Measurements from ENCODE around the gene ACKR2. TPM values are rescaled to one million over a fixed set of nuclear protein-coding genes. Genes with fewer than 3 reads are reported as not detected.

ACKR2 gene
- polyA plus RNA-seq, 1 of the 3 experiments (the other 2 are of a cell fraction) = 0.10 TPM

DNA sequence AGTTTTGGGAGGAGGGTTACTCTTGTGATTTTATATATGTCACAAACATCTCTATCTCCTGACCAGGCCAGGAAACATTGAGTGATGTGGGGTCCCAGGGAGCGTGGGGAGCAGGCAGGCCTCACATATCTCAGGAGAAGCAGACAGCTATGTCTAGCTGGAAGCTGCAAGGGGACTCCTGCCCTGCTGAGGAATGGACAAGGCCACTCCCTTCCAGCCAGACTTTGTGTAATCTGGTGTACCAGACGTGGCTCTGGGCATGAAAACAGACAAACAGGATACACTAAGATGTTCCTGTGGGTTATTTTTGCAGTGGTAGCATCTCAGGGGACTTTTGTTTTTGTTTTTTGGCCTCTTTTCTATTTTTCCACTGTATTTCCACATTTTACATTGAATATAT lies 43.2 kb downstream of the ACKR2 start:
- H3K27ac ChIP-seq (ENCODE audit: low read depth in 2 of 2, low read length in 1 of 2) = peak overlapping the region in 1 of 2 experiments; percentile 69; a peak in 2 of 4 replicates
- no peaks in the 10 kb centered on the region for H3K36me3 ChIP-seq (replicated peaks in 1 of 2; ENCODE audit: control insufficient read depth in 1 of 2, insufficient read depth in 2 of 2, low read length in 1 of 2)
- no peak overlapping the region for H2AFZ ChIP-seq (ENCODE audit: low read depth)
- H3K4me2 ChIP-seq = no peak overlapping the region
- TF ChIP-seq FOXM1 (IDR thresholded peaks at IDR 0.05; ENCODE audit: low read depth) (no peak), EZH2phosphoT487 (IDR thresholded peaks at IDR 0.05; ENCODE audit: borderline replicate concordance, low read depth) (no peak), USF2 (IDR thresholded peaks at IDR 0.05; ENCODE audit: borderline replicate concordance, low read depth, low read length) (no peak), GABPA (IDR thresholded peaks at IDR 0.05; ENCODE audit: low read depth) (no peak), YY1 (IDR thresholded peaks at IDR 0.05; ENCODE audit: low read depth) (no peak), RFX5 (IDR thresholded peaks at IDR 0.05; ENCODE audit: low read length) (no peak), JUND (IDR thresholded peaks at IDR 0.05) (no peak), EP300 (IDR thresholded peaks at IDR 0.05; ENCODE audit: borderline replicate concordance in 1 of 2, low read depth in 1 of 2, low read length in 1 of 2) (no peak), ELF1 (IDR thresholded peaks at IDR 0.05) (no peak), SMC3 (IDR thresholded peaks at IDR 0.05; ENCODE audit: low read depth, low read length) (no peak), FOXJ3 (CRISPR knock-in tag; IDR thresholded peaks at IDR 0.05) (no peak), CHD2 (IDR thresholded peaks at IDR 0.05; ENCODE audit: low read length, partially characterized antibody) (no peak), IRF3 (IDR thresholded peaks at IDR 0.05; ENCODE audit: low read depth, low read length) (no peak), POLR2AphosphoS5 (IDR thresholded peaks at IDR 0.05; ENCODE audit: low read depth, low read length) (no peak), RXRA (IDR thresholded peaks at IDR 0.05; ENCODE audit: borderline replicate concordance, low read depth) (no peak), TCF12 (IDR thresholded peaks at IDR 0.05) (no peak), TEAD4 (IDR thresholded peaks at IDR 0.05; ENCODE audit: borderline replicate concordance, insufficient read depth) (no peak), REST (IDR thresholded peaks at IDR 0.05; ENCODE audit: low read depth, low read length) (no peak)
- TF ChIP-seq, protein P1, sequence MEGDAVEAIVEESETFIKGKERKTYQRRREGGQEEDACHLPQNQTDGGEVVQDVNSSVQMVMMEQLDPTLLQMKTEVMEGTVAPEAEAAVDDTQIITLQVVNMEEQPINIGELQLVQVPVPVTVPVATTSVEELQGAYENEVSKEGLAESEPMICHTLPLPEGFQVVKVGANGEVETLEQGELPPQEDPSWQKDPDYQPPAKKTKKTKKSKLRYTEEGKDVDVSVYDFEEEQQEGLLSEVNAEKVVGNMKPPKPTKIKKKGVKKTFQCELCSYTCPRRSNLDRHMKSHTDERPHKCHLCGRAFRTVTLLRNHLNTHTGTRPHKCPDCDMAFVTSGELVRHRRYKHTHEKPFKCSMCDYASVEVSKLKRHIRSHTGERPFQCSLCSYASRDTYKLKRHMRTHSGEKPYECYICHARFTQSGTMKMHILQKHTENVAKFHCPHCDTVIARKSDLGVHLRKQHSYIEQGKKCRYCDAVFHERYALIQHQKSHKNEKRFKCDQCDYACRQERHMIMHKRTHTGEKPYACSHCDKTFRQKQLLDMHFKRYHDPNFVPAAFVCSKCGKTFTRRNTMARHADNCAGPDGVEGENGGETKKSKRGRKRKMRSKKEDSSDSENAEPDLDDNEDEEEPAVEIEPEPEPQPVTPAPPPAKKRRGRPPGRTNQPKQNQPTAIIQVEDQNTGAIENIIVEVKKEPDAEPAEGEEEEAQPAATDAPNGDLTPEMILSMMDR (IDR thresholded peaks at IDR 0.05) = no peak
- ChIA-PET CTCF (interaction anchor here (0.7 to 3.8 kb wide), 5 partner anchors 9 to 35 kb away, joined by 3 to 21 read pairs (median 3); partner anchors contain the start of gene CYP8B1), POLR2A (no interaction called here)
- peak; percentile 23 for DNase-seq
- peaks cover 0 to 15% of the 10 kb centered on the region in 2 experiments; a peak in 1 of 4 replicates for H3K4me1 ChIP-seq (ENCODE audit: control insufficient read depth in 1 of 2, insufficient read depth in 2 of 2, low read depth in 1 of 2, low read length in 1 of 2)
- H3K27me3 ChIP-seq (ENCODE audit: insufficient read depth) = peaks cover 8% of the 10 kb centered on the region; the same call in 1 of the 2 replicates
- no peaks in the 10 kb centered on the region for H3K9me2 ChIP-seq
- H3F3A ChIP-seq (replicated peaks; ENCODE audit: insufficient read depth) = no peaks in the 10 kb centered on the region
- no peaks in the 10 kb centered on the region for H4K20me1 ChIP-seq (ENCODE audit: insufficient read depth)
- no peaks in the 10 kb centered on the region for H3K9me3 ChIP-seq
- WGBS (ENCODE audit: low lambda C conversion rate) = 21% methylated on average over 2 of the region's 2 CpGs
- no peak overlapping the region for H3K4me3 ChIP-seq (ENCODE audit: low read depth in 2 of 2, low read length in 1 of 2)
- H3K79me2 ChIP-seq (ENCODE audit: insufficient read depth) = no peaks in the 10 kb centered on the region
- H3K9ac ChIP-seq = no peak overlapping the region
